IMR-90 (cell line): ENCODE measurements around the gene ZNF618. TPM values are rescaled to one million over a fixed set of nuclear protein-coding genes. Genes with fewer than 3 reads are reported as not detected.

Source experiments
- ATAC-seq: fragments of 200-7000 bp; cut with Tn5 transposase; 2 replicates; pipeline ENCODE4 v1.9.1; 2020; ENCODE audit warnings: low read depth, mild to moderate bottlenecking, moderate library complexity
- BruUV-seq: library from RNA; stranded (reverse); fragments of 400-500 nt; replicated peaks from 2 replicates; lab custom pipeline; 2021; lab: Mats Ljungman, UMichigan
- CTCF ChIA-PET: fragments of 300-600 bp; formaldehyde crosslinking; extraction: SDS; loops from one replicate; lab custom pipeline; 2021; ENCODE audit warnings: antibody characterized with exemption; lab: Yijun Ruan, JAX
- POLR2A ChIA-PET: fragments of 300-600 bp; sonication (Branson Sonifier 250); formaldehyde crosslinking; loops from one replicate; lab custom pipeline; 2022; ENCODE audit warnings: antibody characterized with exemption; ENCODE audit not compliant: unreplicated experiment; lab: Charles Lee
- DNase-seq: peaks from one replicate; pipeline ENCODE4 v3.0.0; 2013
- H2AFZ ChIP-seq: replicated peaks from 2 replicates; pipeline ENCODE3; 2013; ENCODE audit warnings: low read length, mild to moderate bottlenecking; ENCODE audit not compliant: poor library complexity
- H2AK5ac ChIP-seq: 2 replicates; pipeline ENCODE4 v1.6.1; 2013; ENCODE audit warnings: low read depth, low read length, inconsistent platforms
- H2AK9ac ChIP-seq: replicated peaks from 2 replicates; pipeline ENCODE3; 2013; ENCODE audit warnings: mild to moderate bottlenecking, low read depth, low read length, moderate library complexity; ENCODE audit not compliant: poor library complexity
- H2BK120ac ChIP-seq: 2 replicates; pipeline ENCODE4 v1.6.1; 2013; ENCODE audit warnings: low read depth, low read length, inconsistent platforms
- H2BK15ac ChIP-seq: 3 replicates; pipeline ENCODE4 v1.6.1; 2013; ENCODE audit warnings: low read depth, low read length, inconsistent platforms
- H2BK20ac ChIP-seq: 2 replicates; pipeline ENCODE4 v1.6.1; 2013; ENCODE audit warnings: low read depth, mild to moderate bottlenecking, inconsistent platforms, low read length, moderate library complexity
- H2BK5ac ChIP-seq: 2 replicates; pipeline ENCODE4 v1.6.1; 2013; ENCODE audit warnings: mild to moderate bottlenecking, low read depth, low read length, inconsistent platforms; ENCODE audit not compliant: poor library complexity, severe bottlenecking
- H3K14ac ChIP-seq: replicated peaks from 2 replicates; pipeline ENCODE4 v1.6.1; 2013; ENCODE audit warnings: low read depth, low read length, inconsistent platforms
- H3K18ac ChIP-seq: 2 replicates; pipeline ENCODE4 v1.6.1; 2013; ENCODE audit warnings: low read depth, low read length, control low read depth
- H3K23ac ChIP-seq: 2 replicates; pipeline ENCODE4 v1.6.1; 2013; ENCODE audit warnings: low read depth, low read length, inconsistent platforms
- H3K27ac ChIP-seq: 2 replicates; pipeline ENCODE4 v1.5.1; 2013; ENCODE audit warnings: mild to moderate bottlenecking, control low read depth, low read length; ENCODE audit not compliant: insufficient read depth
- H3K27me3 ChIP-seq: 2 replicates; pipeline ENCODE4 v1.6.1; 2013; ENCODE audit warnings: low read length; ENCODE audit not compliant: control insufficient read depth, insufficient read depth
- H3K36me3 ChIP-seq: 2 replicates; pipeline ENCODE4 v1.6.1; 2013; ENCODE audit warnings: low read length, mixed read lengths; ENCODE audit not compliant: control insufficient read depth, insufficient read depth
- H3K4ac ChIP-seq: 2 replicates; pipeline ENCODE4 v1.6.1; 2013; ENCODE audit warnings: low read depth, low read length, inconsistent platforms
- H3K4me1 ChIP-seq: 2 replicates; pipeline ENCODE4 v1.6.1; 2013; ENCODE audit warnings: low read length, mixed read lengths; ENCODE audit not compliant: control insufficient read depth, insufficient read depth
- H3K4me2 ChIP-seq: 2 replicates; pipeline ENCODE4 v1.6.1; 2013; ENCODE audit warnings: low read depth, mild to moderate bottlenecking, control low read depth, low read length, moderate library complexity
- H3K4me3 ChIP-seq: 2 replicates; pipeline ENCODE4 v1.5.1; 2013; ENCODE audit warnings: low read depth, mild to moderate bottlenecking, control low read depth, low read length, moderate library complexity; ENCODE audit not compliant: insufficient read depth
- H3K56ac ChIP-seq: 2 replicates; pipeline ENCODE4 v1.6.1; 2013; ENCODE audit warnings: low read length, inconsistent platforms; ENCODE audit not compliant: insufficient read depth; ENCODE audit errors: extremely low read depth
- H3K79me1 ChIP-seq, 2 experiments: 2 replicates each; pipeline ENCODE4 v1.6.1; 2013; ENCODE audit warnings: low read length in 2 of 2, inconsistent platforms in 1 of 2, low read depth in 1 of 2
- H3K9ac ChIP-seq: 2 replicates; pipeline ENCODE4 v1.6.1; 2013; ENCODE audit warnings: low read depth, low read length, control low read depth
- H3K9me1 ChIP-seq: 2 replicates; pipeline ENCODE4 v1.6.1; 2013; ENCODE audit warnings: low read length, inconsistent platforms; ENCODE audit not compliant: insufficient read depth
- H3K9me3 ChIP-seq: 2 replicates; pipeline ENCODE4 v1.6.1; 2013; ENCODE audit warnings: low read length; ENCODE audit not compliant: control insufficient read depth, insufficient read depth
- H4K20me1 ChIP-seq: 2 replicates; pipeline ENCODE4 v1.6.1; 2013; ENCODE audit warnings: low read length, inconsistent platforms; ENCODE audit not compliant: insufficient read depth
- H4K5ac ChIP-seq: 2 replicates; pipeline ENCODE4 v1.6.1; 2013; ENCODE audit warnings: mild to moderate bottlenecking, low read depth, low read length, control low read depth
- H4K8ac ChIP-seq, 2 experiments: 2 replicates each; pipeline ENCODE4 v1.6.1; 2013; ENCODE audit warnings: low read depth in 2 of 2, low read length in 2 of 2, control low read depth in 1 of 2, inconsistent platforms in 1 of 2
- H4K91ac ChIP-seq: 2 replicates; pipeline ENCODE4 v1.6.1; 2013; ENCODE audit warnings: low read depth, low read length, inconsistent platforms; ENCODE audit not compliant: insufficient read depth
- CEBPB ChIP-seq: IDR thresholded peaks from 2 replicates; pipeline ENCODE4 v1.6.1; 2012; ENCODE audit warnings: low read depth, low read length, improper control_type of control experiment
- NFE2L2 ChIP-seq: fragments of 150-350 bp; IDR thresholded peaks from 2 replicates; pipeline ENCODE4 v1.6.1; 2016; ENCODE audit warnings: low read depth, mild to moderate bottlenecking, low read length
- RAD21 ChIP-seq: IDR thresholded peaks from 2 replicates; pipeline ENCODE4 v1.6.1; 2012; ENCODE audit warnings: low read length, improper control_type of control experiment
- WGBS, 2 experiments: methylation state at CpG; one replicate each; pipeline versions ENCODE4 v1.1.5 to v1.1.7; 2013; ENCODE audit warnings: missing lambda C conversion rate in 2 of 2; ENCODE audit not compliant: insufficient read length in 1 of 2; ENCODE audit errors: extremely low coverage in 2 of 2; 5-methylcytosine and 5-hydroxymethylcytosine counted together
- dilution Hi-C: fragments of 300-500 bp; cut with HindIII; formaldehyde crosslinking; loops from one replicate; pipeline ENCODE4 v1.14.3; 2018; ENCODE audit warnings: low sequenced_read_pairs; ENCODE audit not compliant: unreplicated experiment
- in situ Hi-C: fragments of 300-500 bp; cut with MboI; formaldehyde crosslinking; loops from 3 replicates; pipeline ENCODE4 v1.14.3; 2019; ENCODE audit warnings: low sequenced_read_pairs, inconsistent platforms, mixed read lengths
- intact Hi-C: fragments of 100-400 bp; cut with micrococcal nuclease; formaldehyde crosslinking; loops from 2 replicates; pipeline ENCODE4 v1.10.0; 2022
- polyA plus RNA-seq, 3 experiments: library from polyadenylated mRNA; depleted of rRNA; stranded (reverse); fragments of >200 nt; gene quantifications; 2 replicates each; pipeline ENCODE4 v1.2.3, GENCODE V29; 2012; ENCODE audit warnings: low replicate concordance in 1 of 3
- total RNA-seq: library from RNA; depleted of rRNA; stranded (reverse); fragments of >200 nt; gene quantifications from 2 replicates; pipeline ENCODE4 v1.2.3, GENCODE V29; 2012
- TF ChIP-seq, protein P1 (sequence below): fragments of 150-350 bp; IDR thresholded peaks from 2 replicates; pipeline ENCODE4 v1.6.1; 2017; ENCODE audit warnings: mild to moderate bottlenecking, antibody characterized with exemption, low read length, low read depth
- TF ChIP-seq, protein P2 (sequence below): conservative IDR thresholded peaks from 2 replicates; pipeline ENCODE4 v1.5.1; 2012; ENCODE audit warnings: mild to moderate bottlenecking, low read depth, low read length, improper control_type of control experiment

The ZNF618 gene
- total and polyA plus RNA-seq, 2 of the 4 experiments (the other 2 are of a cell fraction): 8.2 to 9.4 TPM

DNA sequence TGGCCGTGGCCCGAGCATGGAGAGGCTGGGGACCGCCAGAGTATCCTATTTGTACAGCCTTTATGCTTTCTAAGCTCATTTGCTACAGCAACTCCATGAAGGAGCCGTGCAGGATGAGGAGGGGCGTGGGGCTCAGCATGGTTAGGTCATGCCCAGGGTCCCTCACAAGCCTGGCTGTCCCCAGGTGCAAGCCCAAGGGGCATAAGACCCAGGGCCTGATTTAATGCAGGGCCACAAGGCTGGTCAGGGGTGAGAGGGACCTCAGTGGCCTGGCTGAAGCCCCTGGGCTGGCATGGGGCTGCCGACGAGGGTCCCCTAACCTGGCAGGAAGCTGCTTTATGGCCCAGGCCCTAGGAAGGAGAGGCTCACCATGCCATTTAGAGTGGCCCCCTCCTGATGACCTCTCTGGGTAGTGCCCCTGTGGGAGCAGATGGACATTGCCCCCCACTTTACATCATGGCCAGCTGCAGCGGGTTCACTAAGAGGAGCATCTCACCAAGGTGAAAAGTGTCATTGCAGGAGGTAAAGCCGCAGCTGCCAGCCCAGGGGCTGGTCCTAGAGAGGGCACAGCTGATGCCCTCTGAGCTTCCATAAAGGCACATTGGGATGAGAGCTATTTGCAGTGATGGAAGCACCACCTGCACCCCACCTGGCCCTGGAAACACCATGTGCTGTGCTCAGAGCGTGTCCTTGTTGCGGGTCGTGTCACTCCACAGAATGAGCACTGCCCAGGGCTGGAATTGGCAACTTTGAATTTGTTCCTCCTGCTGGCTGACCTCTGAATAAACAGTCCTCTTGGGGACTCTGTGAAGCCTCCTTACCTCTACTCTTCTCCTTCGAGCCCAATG lies 58.9 kb downstream of the ZNF618 start:
- H3K79me1 ChIP-seq: peaks cover 33 to 71% of the 10 kb centered on the region in 2 experiments
- no peak overlapping the region for H3K4ac ChIP-seq
- no peak overlapping the region for H3K18ac ChIP-seq
- H3K9me1 ChIP-seq: peaks cover 36% of the 10 kb centered on the region
- no peak overlapping the region for H3K4me2 ChIP-seq
- H3K56ac ChIP-seq: no peak overlapping the region
- no peak overlapping the region for H4K91ac ChIP-seq
- no peak overlapping the region for H3K27ac ChIP-seq
- H3K4me1 ChIP-seq: peaks cover 2% of the 10 kb centered on the region; the same call in 1 of the 2 replicates
- H3K36me3 ChIP-seq: no peaks in the 10 kb centered on the region
- peaks cover 51% of the 10 kb centered on the region; the same call in 1 of the 2 replicates for H4K20me1 ChIP-seq
- no peak overlapping the region for H2AFZ ChIP-seq
- WGBS, 2 experiments: 95% methylated on average over 4 of the region's 13 CpGs; no CpG with 5 or more reads in 1 of the 2 experiments
- dilution Hi-C loops (no loop called here), intact Hi-C loops (no loop called here), in situ Hi-C loops (no loop called here)
- POLR2A ChIA-PET: no interaction called here
- H3K9me3 ChIP-seq: no peaks in the 10 kb centered on the region
- H2BK20ac ChIP-seq: no peak overlapping the region
- H3K23ac ChIP-seq: no peak overlapping the region
- no peak overlapping the region for H3K14ac ChIP-seq
- ATAC-seq: no peak
- no peak overlapping the region for H3K9ac ChIP-seq
- H3K27me3 ChIP-seq: no peaks in the 10 kb centered on the region
- TF ChIP-seq, protein P1, sequence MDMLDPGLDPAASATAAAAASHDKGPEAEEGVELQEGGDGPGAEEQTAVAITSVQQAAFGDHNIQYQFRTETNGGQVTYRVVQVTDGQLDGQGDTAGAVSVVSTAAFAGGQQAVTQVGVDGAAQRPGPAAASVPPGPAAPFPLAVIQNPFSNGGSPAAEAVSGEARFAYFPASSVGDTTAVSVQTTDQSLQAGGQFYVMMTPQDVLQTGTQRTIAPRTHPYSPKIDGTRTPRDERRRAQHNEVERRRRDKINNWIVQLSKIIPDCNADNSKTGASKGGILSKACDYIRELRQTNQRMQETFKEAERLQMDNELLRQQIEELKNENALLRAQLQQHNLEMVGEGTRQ: no peak
- TF ChIP-seq CEBPB: no peak
- TF ChIP-seq, protein P2, sequence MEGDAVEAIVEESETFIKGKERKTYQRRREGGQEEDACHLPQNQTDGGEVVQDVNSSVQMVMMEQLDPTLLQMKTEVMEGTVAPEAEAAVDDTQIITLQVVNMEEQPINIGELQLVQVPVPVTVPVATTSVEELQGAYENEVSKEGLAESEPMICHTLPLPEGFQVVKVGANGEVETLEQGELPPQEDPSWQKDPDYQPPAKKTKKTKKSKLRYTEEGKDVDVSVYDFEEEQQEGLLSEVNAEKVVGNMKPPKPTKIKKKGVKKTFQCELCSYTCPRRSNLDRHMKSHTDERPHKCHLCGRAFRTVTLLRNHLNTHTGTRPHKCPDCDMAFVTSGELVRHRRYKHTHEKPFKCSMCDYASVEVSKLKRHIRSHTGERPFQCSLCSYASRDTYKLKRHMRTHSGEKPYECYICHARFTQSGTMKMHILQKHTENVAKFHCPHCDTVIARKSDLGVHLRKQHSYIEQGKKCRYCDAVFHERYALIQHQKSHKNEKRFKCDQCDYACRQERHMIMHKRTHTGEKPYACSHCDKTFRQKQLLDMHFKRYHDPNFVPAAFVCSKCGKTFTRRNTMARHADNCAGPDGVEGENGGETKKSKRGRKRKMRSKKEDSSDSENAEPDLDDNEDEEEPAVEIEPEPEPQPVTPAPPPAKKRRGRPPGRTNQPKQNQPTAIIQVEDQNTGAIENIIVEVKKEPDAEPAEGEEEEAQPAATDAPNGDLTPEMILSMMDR: no peak
- TF ChIP-seq RAD21: no peak
- TF ChIP-seq NFE2L2: no peak
- H3K4me3 ChIP-seq: no peak overlapping the region
- no peak overlapping the region for H4K8ac ChIP-seq
- no peak overlapping the region for H4K5ac ChIP-seq
- no TSS peak for BruUV-seq
- no peak overlapping the region for H2BK15ac ChIP-seq
- CTCF ChIA-PET: no interaction called here
- no peak overlapping the region for H2AK5ac ChIP-seq
- no peak overlapping the region for H2BK120ac ChIP-seq
- no peak for DNase-seq
- no peak overlapping the region for H2AK9ac ChIP-seq
- H2BK5ac ChIP-seq: no peak overlapping the region
